HepG2 (cell line): ENCODE measurements around the gene ECE2.
"Not testable (repeated sequence)": the region's sequence is repeated elsewhere in the genome, so short reads cannot be mapped to it uniquely, and the experiment has no call there.

Experiments
- EZH2 ChIP-seq: conservative IDR thresholded peaks from 2 replicates; pipeline ENCODE4 v1.6.1; 2012; ENCODE audit warnings: mild to moderate bottlenecking, low read depth, low read length, moderate library complexity
- FOXK2 ChIP-seq: fragments of 450-650 bp; IDR thresholded peaks from 2 replicates; pipeline ENCODE4 v1.6.1; 2016
- GATAD2A ChIP-seq: IDR thresholded peaks from 2 replicates; pipeline ENCODE4 v1.6.1; 2016
- RORA ChIP-seq: sonication (generic); formaldehyde crosslinking; IDR thresholded peaks from 2 replicates; pipeline ENCODE4 v1.5.0; 2020; ENCODE audit warnings: mild to moderate bottlenecking, missing genetic modification reagents, moderate library complexity
- SMAD3 ChIP-seq: sonication (generic); formaldehyde crosslinking; IDR thresholded peaks from 2 replicates; pipeline ENCODE4 v1.4.0; 2020; ENCODE audit warnings: missing genetic modification reagents
- ZNF34 ChIP-seq: sonication (generic); formaldehyde crosslinking; IDR thresholded peaks from 2 replicates; pipeline ENCODE4 v1.4.0; 2020; ENCODE audit warnings: mild to moderate bottlenecking, missing genetic modification reagents, borderline replicate concordance
- TF ChIP-seq, protein P1 (sequence below): sonication (generic); formaldehyde crosslinking; IDR thresholded peaks from 2 replicates; pipeline ENCODE4 v1.4.0; 2020; ENCODE audit warnings: mild to moderate bottlenecking, missing genetic modification reagents

DNA sequence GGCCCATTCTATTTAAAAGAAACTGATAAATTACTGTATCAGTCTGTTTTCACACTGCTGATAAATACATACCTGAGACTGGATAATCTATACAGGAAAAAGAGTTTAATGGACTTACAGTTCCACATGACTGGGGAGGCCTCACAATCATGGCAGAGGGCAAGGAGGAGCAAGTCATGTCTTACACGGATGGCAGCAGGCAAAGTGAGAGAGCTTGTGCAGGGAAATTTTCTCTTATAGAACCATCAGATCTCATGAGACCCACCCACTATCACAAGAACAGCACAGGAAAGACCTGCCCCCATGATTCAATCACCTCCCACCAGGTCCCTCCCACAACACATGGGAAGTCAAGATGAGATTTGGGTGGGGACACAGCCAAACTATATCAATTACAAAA, 8.6 kb upstream of the ECE2 start:
- not testable (repeated sequence) for TF ChIP-seq GATAD2A (CRISPR knock-in tag); FOXK2; RORA (CRISPR knock-in tag); EZH2; ZNF34 (CRISPR knock-in tag); SMAD3
- TF ChIP-seq, protein P1, sequence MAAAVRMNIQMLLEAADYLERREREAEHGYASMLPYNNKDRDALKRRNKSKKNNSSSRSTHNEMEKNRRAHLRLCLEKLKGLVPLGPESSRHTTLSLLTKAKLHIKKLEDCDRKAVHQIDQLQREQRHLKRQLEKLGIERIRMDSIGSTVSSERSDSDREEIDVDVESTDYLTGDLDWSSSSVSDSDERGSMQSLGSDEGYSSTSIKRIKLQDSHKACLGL (CRISPR knock-in tag): not testable (repeated sequence)
